IMR-90 (cell line): ENCODE measurements around the gene SOX5. TPM values are rescaled to one million over a fixed set of nuclear protein-coding genes. Genes with fewer than 3 reads are reported as not detected.

Experiments
- ATAC-seq: fragments of 200-7000 bp; cut with Tn5 transposase; 2 replicates; pipeline ENCODE4 v1.9.1; 2020; ENCODE audit warnings: low read depth, mild to moderate bottlenecking, moderate library complexity
- BruUV-seq: library from RNA; stranded (reverse); fragments of 400-500 nt; replicated peaks from 2 replicates; lab custom pipeline; 2021; lab: Mats Ljungman, UMichigan
- CTCF ChIA-PET: fragments of 300-600 bp; formaldehyde crosslinking; extraction: SDS; loops from one replicate; lab custom pipeline; 2021; ENCODE audit warnings: antibody characterized with exemption; lab: Yijun Ruan, JAX
- POLR2A ChIA-PET: fragments of 300-600 bp; sonication (Branson Sonifier 250); formaldehyde crosslinking; loops from one replicate; lab custom pipeline; 2022; ENCODE audit warnings: antibody characterized with exemption; ENCODE audit not compliant: unreplicated experiment; lab: Charles Lee
- DNase-seq: peaks from one replicate; pipeline ENCODE4 v3.0.0; 2013
- H2AFZ ChIP-seq: replicated peaks from 2 replicates; pipeline ENCODE3; 2013; ENCODE audit warnings: low read length, mild to moderate bottlenecking; ENCODE audit not compliant: poor library complexity
- H2AK5ac ChIP-seq: 2 replicates; pipeline ENCODE4 v1.6.1; 2013; ENCODE audit warnings: low read depth, low read length, inconsistent platforms
- H2AK9ac ChIP-seq: replicated peaks from 2 replicates; pipeline ENCODE3; 2013; ENCODE audit warnings: mild to moderate bottlenecking, low read depth, low read length, moderate library complexity; ENCODE audit not compliant: poor library complexity
- H2BK120ac ChIP-seq: 2 replicates; pipeline ENCODE4 v1.6.1; 2013; ENCODE audit warnings: low read depth, low read length, inconsistent platforms
- H2BK15ac ChIP-seq: 3 replicates; pipeline ENCODE4 v1.6.1; 2013; ENCODE audit warnings: low read depth, low read length, inconsistent platforms
- H2BK20ac ChIP-seq: 2 replicates; pipeline ENCODE4 v1.6.1; 2013; ENCODE audit warnings: low read depth, mild to moderate bottlenecking, inconsistent platforms, low read length, moderate library complexity
- H2BK5ac ChIP-seq: 2 replicates; pipeline ENCODE4 v1.6.1; 2013; ENCODE audit warnings: mild to moderate bottlenecking, low read depth, low read length, inconsistent platforms; ENCODE audit not compliant: poor library complexity, severe bottlenecking
- H3K14ac ChIP-seq: replicated peaks from 2 replicates; pipeline ENCODE4 v1.6.1; 2013; ENCODE audit warnings: low read depth, low read length, inconsistent platforms
- H3K18ac ChIP-seq: 2 replicates; pipeline ENCODE4 v1.6.1; 2013; ENCODE audit warnings: low read depth, low read length, control low read depth
- H3K23ac ChIP-seq: 2 replicates; pipeline ENCODE4 v1.6.1; 2013; ENCODE audit warnings: low read depth, low read length, inconsistent platforms
- H3K27ac ChIP-seq: 2 replicates; pipeline ENCODE4 v1.5.1; 2013; ENCODE audit warnings: mild to moderate bottlenecking, control low read depth, low read length; ENCODE audit not compliant: insufficient read depth
- H3K27me3 ChIP-seq: 2 replicates; pipeline ENCODE4 v1.6.1; 2013; ENCODE audit warnings: low read length; ENCODE audit not compliant: control insufficient read depth, insufficient read depth
- H3K36me3 ChIP-seq: 2 replicates; pipeline ENCODE4 v1.6.1; 2013; ENCODE audit warnings: low read length, mixed read lengths; ENCODE audit not compliant: control insufficient read depth, insufficient read depth
- H3K4ac ChIP-seq: 2 replicates; pipeline ENCODE4 v1.6.1; 2013; ENCODE audit warnings: low read depth, low read length, inconsistent platforms
- H3K4me1 ChIP-seq: 2 replicates; pipeline ENCODE4 v1.6.1; 2013; ENCODE audit warnings: low read length, mixed read lengths; ENCODE audit not compliant: control insufficient read depth, insufficient read depth
- H3K4me2 ChIP-seq: 2 replicates; pipeline ENCODE4 v1.6.1; 2013; ENCODE audit warnings: low read depth, mild to moderate bottlenecking, control low read depth, low read length, moderate library complexity
- H3K4me3 ChIP-seq: 2 replicates; pipeline ENCODE4 v1.5.1; 2013; ENCODE audit warnings: low read depth, mild to moderate bottlenecking, control low read depth, low read length, moderate library complexity; ENCODE audit not compliant: insufficient read depth
- H3K56ac ChIP-seq: 2 replicates; pipeline ENCODE4 v1.6.1; 2013; ENCODE audit warnings: low read length, inconsistent platforms; ENCODE audit not compliant: insufficient read depth; ENCODE audit errors: extremely low read depth
- H3K79me1 ChIP-seq, 2 experiments: 2 replicates each; pipeline ENCODE4 v1.6.1; 2013; ENCODE audit warnings: low read length in 2 of 2, inconsistent platforms in 1 of 2, low read depth in 1 of 2
- H3K9ac ChIP-seq: 2 replicates; pipeline ENCODE4 v1.6.1; 2013; ENCODE audit warnings: low read depth, low read length, control low read depth
- H3K9me1 ChIP-seq: 2 replicates; pipeline ENCODE4 v1.6.1; 2013; ENCODE audit warnings: low read length, inconsistent platforms; ENCODE audit not compliant: insufficient read depth
- H3K9me3 ChIP-seq: 2 replicates; pipeline ENCODE4 v1.6.1; 2013; ENCODE audit warnings: low read length; ENCODE audit not compliant: control insufficient read depth, insufficient read depth
- H4K20me1 ChIP-seq: 2 replicates; pipeline ENCODE4 v1.6.1; 2013; ENCODE audit warnings: low read length, inconsistent platforms; ENCODE audit not compliant: insufficient read depth
- H4K5ac ChIP-seq: 2 replicates; pipeline ENCODE4 v1.6.1; 2013; ENCODE audit warnings: mild to moderate bottlenecking, low read depth, low read length, control low read depth
- H4K8ac ChIP-seq, 2 experiments: 2 replicates each; pipeline ENCODE4 v1.6.1; 2013; ENCODE audit warnings: low read depth in 2 of 2, low read length in 2 of 2, control low read depth in 1 of 2, inconsistent platforms in 1 of 2
- H4K91ac ChIP-seq: 2 replicates; pipeline ENCODE4 v1.6.1; 2013; ENCODE audit warnings: low read depth, low read length, inconsistent platforms; ENCODE audit not compliant: insufficient read depth
- BHLHE40 ChIP-seq: fragments of 150-350 bp; IDR thresholded peaks from 2 replicates; pipeline ENCODE4 v1.6.1; 2016; ENCODE audit warnings: mild to moderate bottlenecking, low read depth, low read length
- CEBPB ChIP-seq: IDR thresholded peaks from 2 replicates; pipeline ENCODE4 v1.6.1; 2012; ENCODE audit warnings: low read depth, low read length, improper control_type of control experiment
- CHD1 ChIP-seq: IDR thresholded peaks from 2 replicates; pipeline ENCODE4 v1.6.1; 2012; ENCODE audit warnings: low read depth, low read length, improper control_type of control experiment
- FOS ChIP-seq: fragments of 150-350 bp; IDR thresholded peaks from 2 replicates; pipeline ENCODE4 v1.6.1; 2016; ENCODE audit warnings: low read depth, low read length
- MAFK ChIP-seq: IDR thresholded peaks from 2 replicates; pipeline ENCODE4 v1.6.1; 2012; ENCODE audit warnings: low read depth, low read length, improper control_type of control experiment
- MAZ ChIP-seq: IDR thresholded peaks from 2 replicates; pipeline ENCODE4 v1.6.1; 2012; ENCODE audit warnings: low read depth, mild to moderate bottlenecking, low read length, improper control_type of control experiment, moderate library complexity, borderline replicate concordance
- MXI1 ChIP-seq: IDR thresholded peaks from 2 replicates; pipeline ENCODE4 v1.6.1; 2012; ENCODE audit warnings: low read depth, mild to moderate bottlenecking, low read length, moderate library complexity, borderline replicate concordance
- NFE2L2 ChIP-seq: fragments of 150-350 bp; IDR thresholded peaks from 2 replicates; pipeline ENCODE4 v1.6.1; 2016; ENCODE audit warnings: low read depth, mild to moderate bottlenecking, low read length
- POLR2A ChIP-seq: IDR thresholded peaks from 2 replicates; pipeline ENCODE4 v1.6.1; 2012; ENCODE audit warnings: mild to moderate bottlenecking, low read depth, low read length
- RAD21 ChIP-seq: IDR thresholded peaks from 2 replicates; pipeline ENCODE4 v1.6.1; 2012; ENCODE audit warnings: low read length, improper control_type of control experiment
- RCOR1 ChIP-seq: IDR thresholded peaks from 2 replicates; pipeline ENCODE4 v1.6.1; 2012; ENCODE audit warnings: mild to moderate bottlenecking, low read length, improper control_type of control experiment; ENCODE audit not compliant: insufficient replicate concordance
- RFX5 ChIP-seq: IDR thresholded peaks from 2 replicates; pipeline ENCODE4 v1.8.0; 2012; ENCODE audit warnings: low read depth, mild to moderate bottlenecking, low read length, moderate library complexity
- SMC3 ChIP-seq: fragments of 150-350 bp; IDR thresholded peaks from 2 replicates; pipeline ENCODE4 v1.6.1; 2016; ENCODE audit warnings: low read depth, mild to moderate bottlenecking, antibody characterized with exemption, low read length, moderate library complexity
- WGBS, 2 experiments: methylation state at CpG; one replicate each; pipeline versions ENCODE4 v1.1.5 to v1.1.7; 2013; ENCODE audit warnings: missing lambda C conversion rate in 2 of 2; ENCODE audit not compliant: insufficient read length in 1 of 2; ENCODE audit errors: extremely low coverage in 2 of 2; 5-methylcytosine and 5-hydroxymethylcytosine counted together
- dilution Hi-C: fragments of 300-500 bp; cut with HindIII; formaldehyde crosslinking; loops from one replicate; pipeline ENCODE4 v1.14.3; 2018; ENCODE audit warnings: low sequenced_read_pairs; ENCODE audit not compliant: unreplicated experiment
- in situ Hi-C: fragments of 300-500 bp; cut with MboI; formaldehyde crosslinking; loops from 3 replicates; pipeline ENCODE4 v1.14.3; 2019; ENCODE audit warnings: low sequenced_read_pairs, inconsistent platforms, mixed read lengths
- intact Hi-C: fragments of 100-400 bp; cut with micrococcal nuclease; formaldehyde crosslinking; loops from 2 replicates; pipeline ENCODE4 v1.10.0; 2022
- polyA plus RNA-seq, 3 experiments: library from polyadenylated mRNA; depleted of rRNA; stranded (reverse); fragments of >200 nt; gene quantifications; 2 replicates each; pipeline ENCODE4 v1.2.3, GENCODE V29; 2012; ENCODE audit warnings: low replicate concordance in 1 of 3
- total RNA-seq: library from RNA; depleted of rRNA; stranded (reverse); fragments of >200 nt; gene quantifications from 2 replicates; pipeline ENCODE4 v1.2.3, GENCODE V29; 2012
- TF ChIP-seq, protein P1 (sequence below): fragments of 150-350 bp; IDR thresholded peaks from 2 replicates; pipeline ENCODE4 v1.6.1; 2016; ENCODE audit warnings: low read depth, mild to moderate bottlenecking, low read length, moderate library complexity, borderline replicate concordance
- TF ChIP-seq, protein P2 (sequence below): fragments of 150-350 bp; IDR thresholded peaks from 2 replicates; pipeline ENCODE4 v1.6.1; 2017; ENCODE audit warnings: mild to moderate bottlenecking, antibody characterized with exemption, low read length, low read depth
- TF ChIP-seq, protein P3 (sequence below): conservative IDR thresholded peaks from 2 replicates; pipeline ENCODE4 v1.5.1; 2012; ENCODE audit warnings: mild to moderate bottlenecking, low read depth, low read length, improper control_type of control experiment

SOX5 gene
- total and polyA plus RNA-seq, 2 of the 4 experiments (the other 2 are of a cell fraction), result 1.1 to 13.1 TPM

GRCh38 chr12:23510484-23510883, 439.0 kb downstream of the SOX5 start:
- Histone ChIP-seq H3K9me1 (no peaks in the 10 kb centered on the region), H3K27me3 (no peaks in the 10 kb centered on the region), H3K9me3 (no peaks in the 10 kb centered on the region), H3K18ac (no peak overlapping the region), H3K9ac (no peak overlapping the region), H2AFZ (no peak overlapping the region), H3K27ac (no peak overlapping the region), H3K4me2 (no peak overlapping the region), H3K14ac (no peak overlapping the region), H2BK15ac (no peak overlapping the region), H3K4ac (no peak overlapping the region), H3K79me1 (no peaks in the 10 kb centered on the region), H4K20me1 (no peaks in the 10 kb centered on the region), H3K4me1 (no peaks in the 10 kb centered on the region), H4K91ac (no peak overlapping the region), H3K36me3 (no peaks in the 10 kb centered on the region), H3K56ac (no peak overlapping the region), H2BK5ac (no peak overlapping the region), H2AK5ac (no peak overlapping the region), H2AK9ac (no peak overlapping the region), H2BK120ac (no peak overlapping the region), H4K8ac (no peak overlapping the region), H4K5ac (no peak overlapping the region), H2BK20ac (no peak overlapping the region), H3K23ac (no peak overlapping the region), H3K4me3 (no peak overlapping the region)
- ChIA-PET POLR2A (no interaction called here), CTCF (no interaction called here)
- in situ Hi-C loops (no loop called here), dilution Hi-C loops (no loop called here), intact Hi-C loops (no loop called here)
- TF ChIP-seq RFX5 (no peak), NFE2L2 (no peak), CEBPB (no peak), RAD21 (no peak), MXI1 (no peak), BHLHE40 (no peak), SMC3 (no peak), POLR2A (no peak), RCOR1 (no peak), MAFK (no peak), MAZ (no peak), CHD1 (no peak), FOS (no peak)
- TF ChIP-seq, protein P1, sequence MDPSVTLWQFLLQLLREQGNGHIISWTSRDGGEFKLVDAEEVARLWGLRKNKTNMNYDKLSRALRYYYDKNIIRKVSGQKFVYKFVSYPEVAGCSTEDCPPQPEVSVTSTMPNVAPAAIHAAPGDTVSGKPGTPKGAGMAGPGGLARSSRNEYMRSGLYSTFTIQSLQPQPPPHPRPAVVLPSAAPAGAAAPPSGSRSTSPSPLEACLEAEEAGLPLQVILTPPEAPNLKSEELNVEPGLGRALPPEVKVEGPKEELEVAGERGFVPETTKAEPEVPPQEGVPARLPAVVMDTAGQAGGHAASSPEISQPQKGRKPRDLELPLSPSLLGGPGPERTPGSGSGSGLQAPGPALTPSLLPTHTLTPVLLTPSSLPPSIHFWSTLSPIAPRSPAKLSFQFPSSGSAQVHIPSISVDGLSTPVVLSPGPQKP, result no peak
- TF ChIP-seq, protein P2, sequence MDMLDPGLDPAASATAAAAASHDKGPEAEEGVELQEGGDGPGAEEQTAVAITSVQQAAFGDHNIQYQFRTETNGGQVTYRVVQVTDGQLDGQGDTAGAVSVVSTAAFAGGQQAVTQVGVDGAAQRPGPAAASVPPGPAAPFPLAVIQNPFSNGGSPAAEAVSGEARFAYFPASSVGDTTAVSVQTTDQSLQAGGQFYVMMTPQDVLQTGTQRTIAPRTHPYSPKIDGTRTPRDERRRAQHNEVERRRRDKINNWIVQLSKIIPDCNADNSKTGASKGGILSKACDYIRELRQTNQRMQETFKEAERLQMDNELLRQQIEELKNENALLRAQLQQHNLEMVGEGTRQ, result no peak
- TF ChIP-seq, protein P3, sequence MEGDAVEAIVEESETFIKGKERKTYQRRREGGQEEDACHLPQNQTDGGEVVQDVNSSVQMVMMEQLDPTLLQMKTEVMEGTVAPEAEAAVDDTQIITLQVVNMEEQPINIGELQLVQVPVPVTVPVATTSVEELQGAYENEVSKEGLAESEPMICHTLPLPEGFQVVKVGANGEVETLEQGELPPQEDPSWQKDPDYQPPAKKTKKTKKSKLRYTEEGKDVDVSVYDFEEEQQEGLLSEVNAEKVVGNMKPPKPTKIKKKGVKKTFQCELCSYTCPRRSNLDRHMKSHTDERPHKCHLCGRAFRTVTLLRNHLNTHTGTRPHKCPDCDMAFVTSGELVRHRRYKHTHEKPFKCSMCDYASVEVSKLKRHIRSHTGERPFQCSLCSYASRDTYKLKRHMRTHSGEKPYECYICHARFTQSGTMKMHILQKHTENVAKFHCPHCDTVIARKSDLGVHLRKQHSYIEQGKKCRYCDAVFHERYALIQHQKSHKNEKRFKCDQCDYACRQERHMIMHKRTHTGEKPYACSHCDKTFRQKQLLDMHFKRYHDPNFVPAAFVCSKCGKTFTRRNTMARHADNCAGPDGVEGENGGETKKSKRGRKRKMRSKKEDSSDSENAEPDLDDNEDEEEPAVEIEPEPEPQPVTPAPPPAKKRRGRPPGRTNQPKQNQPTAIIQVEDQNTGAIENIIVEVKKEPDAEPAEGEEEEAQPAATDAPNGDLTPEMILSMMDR, result no peak
- BruUV-seq, result no TSS peak
- ATAC-seq (no peak), DNase-seq (no peak)
- WGBS, 2 experiments, result no CpG with 5 or more reads among the region's 8 CpGs
